Mesenteric fat pad (tissue), 1 donor: ENCODE data around the gene GLDC. TPM values are rescaled to one million over a fixed set of nuclear protein-coding genes. Genes with fewer than 3 reads are reported as not detected.
"Not testable (repeated sequence)": the region's sequence is repeated elsewhere in the genome, so short reads cannot be mapped to it uniquely, and the experiment has no call there.

Source experiments
- DNase-seq: peaks from one replicate; pipeline ENCODE4 v3.0.0-alpha.2; 2020; ENCODE audit warnings: low spot score
- total RNA-seq: library from RNA; stranded (reverse); fragmentation: NEBNext Ultra II Directional; extraction: Animal tissue kit (Norgen Biotek cat#: 25700); gene quantifications from one replicate; pipeline ENCODE4 v1.2.1, GENCODE V29; 2021
- donor health status: DM: yes; HTN: yes; CAD: no.

Gene GLDC
- total RNA-seq, 1 donor from 2014 or later: 0.19 TPM

DNA sequence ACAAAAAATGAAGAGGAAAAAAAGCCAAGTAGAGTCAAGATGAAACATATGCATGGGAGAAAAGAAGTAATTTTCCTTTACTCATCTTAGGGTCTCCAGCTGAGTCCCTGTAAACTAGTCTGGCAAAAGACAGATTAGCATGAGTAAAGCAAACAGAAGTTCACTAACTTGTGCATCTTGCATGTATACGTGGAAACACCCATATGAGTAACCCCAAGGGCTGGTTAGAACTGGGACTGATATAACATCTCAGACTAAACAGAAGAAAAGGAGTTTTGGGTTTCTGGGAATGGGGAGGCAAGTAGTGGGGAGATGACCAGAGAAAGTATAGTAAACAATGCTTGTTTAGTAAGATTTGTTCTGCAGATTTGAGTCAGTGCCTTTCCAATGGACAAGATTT, 20.1 kb upstream of the GLDC start:
- DNase-seq: no peak

DNA sequence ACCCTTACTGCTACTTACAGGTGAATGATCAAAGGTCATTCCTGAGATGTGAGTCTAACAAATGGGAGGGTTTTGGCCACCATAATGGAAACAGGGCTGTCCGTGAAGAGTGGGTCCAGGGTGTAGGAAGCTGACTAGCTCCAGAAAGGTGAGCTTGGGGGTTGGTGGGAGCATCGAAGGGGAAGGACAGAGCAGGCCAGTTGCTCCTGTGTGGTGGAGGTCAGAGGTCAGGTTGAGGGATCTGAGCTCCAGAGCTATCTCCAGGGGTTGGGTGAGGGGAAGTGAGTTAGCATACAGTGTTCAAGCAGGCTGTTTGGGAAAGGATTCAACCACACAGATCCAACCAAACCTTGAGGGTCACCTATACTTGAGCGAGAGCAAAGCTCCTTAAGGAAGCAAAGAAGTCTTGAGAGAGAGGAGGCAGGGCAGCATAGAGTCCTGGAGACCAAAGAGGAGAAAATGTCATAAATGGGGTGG, 18.7 kb upstream of the GLDC start:
- DNase-seq: no peak

DNA sequence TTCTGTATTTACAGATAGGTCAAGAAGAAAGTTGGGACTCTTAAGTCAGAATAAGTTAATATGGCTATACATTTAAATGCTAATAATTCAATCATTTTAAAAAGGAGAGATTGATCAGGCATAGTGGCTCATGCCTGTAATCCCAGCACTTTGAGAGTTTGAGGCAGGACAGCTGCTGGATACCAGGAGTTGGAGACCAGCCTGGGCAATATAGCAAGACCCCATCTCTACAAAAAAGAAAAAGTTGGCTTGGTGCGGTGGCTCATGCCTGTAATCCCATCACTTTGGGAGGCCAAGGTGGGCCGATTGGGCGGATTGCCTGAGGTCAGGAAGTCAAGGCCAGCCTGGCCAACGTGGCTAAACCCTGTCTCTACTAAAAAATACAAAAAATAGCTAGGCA, 15.0 kb upstream of the GLDC start:
- peak; percentile 41 for DNase-seq

DNA sequence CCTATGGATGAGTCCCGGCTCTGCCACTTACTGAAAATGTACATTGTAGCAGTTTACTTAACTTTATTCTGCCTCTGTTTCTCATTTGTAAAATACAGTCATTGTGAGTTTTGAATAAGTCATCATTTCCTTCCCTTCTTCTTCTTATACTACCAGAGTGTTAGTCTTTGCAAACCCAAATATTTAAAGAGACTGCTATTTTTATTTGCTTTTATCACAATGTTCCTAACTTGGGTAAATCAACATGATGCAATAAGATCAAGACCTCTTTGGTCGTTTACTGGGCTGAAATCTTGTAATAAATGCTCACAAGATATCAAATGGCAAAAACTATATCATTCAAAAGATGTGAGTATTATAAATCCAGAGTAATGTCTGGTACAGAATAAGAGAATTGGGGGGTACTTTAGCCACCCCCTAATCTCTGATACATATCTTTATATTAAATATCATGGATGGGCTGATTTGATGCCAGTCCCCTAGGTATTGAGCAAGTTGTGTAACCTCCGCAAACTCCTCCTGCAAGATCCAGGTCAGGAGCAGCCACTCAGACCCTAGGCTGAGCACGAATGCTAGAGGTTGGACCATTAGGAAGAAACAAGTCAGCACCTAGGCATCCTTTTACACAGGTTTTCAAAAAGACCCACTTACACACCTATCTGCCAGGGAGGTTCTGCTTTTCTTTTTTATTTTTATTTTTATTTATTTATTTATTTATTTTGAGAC, 13.3 kb upstream of the GLDC start:
- DNase-seq: no peak

DNA sequence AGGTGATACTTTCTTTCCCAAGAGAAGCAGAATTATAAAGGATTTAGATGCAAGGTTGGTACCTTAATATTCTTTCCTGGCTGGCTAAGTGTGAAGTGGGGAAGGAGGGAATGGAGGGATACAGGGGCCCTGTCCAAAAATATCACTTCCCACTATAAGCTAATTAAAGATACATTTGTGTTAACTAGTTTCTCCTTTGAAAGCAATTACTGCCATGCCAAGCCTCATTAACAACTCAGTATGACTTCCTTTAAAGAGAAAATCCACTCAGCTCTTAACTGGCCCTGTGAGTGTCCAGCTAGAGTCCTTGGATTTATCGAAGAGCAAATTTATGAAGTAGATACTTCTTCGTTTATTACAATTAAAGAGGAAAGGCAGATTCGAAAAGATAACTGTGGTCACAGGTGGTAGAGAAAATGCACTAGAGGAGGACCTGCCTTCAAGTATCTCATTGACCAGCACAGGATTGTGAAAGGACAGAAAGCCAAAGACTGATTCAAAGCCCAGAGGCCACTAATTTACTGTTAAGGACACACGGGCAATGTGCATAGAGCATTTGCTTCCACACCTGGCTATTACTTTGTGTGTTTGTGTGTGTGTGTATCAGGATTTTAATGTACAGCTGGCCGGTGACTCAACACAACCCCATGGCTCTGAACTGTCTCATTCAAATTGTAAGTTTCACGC, 11.2 kb upstream of the GLDC start:
- DNase-seq: no peak

DNA sequence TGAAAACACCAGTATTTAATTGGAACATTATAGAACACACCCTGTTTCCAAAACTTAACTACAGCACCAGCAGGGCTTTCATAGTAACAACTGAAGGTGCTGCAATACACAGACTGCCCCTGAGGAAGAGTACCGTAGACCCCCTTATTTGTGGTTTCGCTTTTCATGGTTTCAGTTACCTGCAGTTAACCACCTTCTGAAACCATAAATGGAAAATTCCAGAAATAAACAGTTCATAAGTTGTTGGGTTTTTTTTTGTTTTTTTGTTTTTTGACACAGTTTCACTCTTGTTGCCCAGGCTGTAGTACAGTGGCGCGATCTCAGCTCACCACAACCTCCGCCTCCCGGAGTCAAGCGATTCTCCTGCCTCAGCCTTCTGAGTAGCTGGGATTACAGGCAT, 9.5 kb upstream of the GLDC start:
- DNase-seq: no peak

DNA sequence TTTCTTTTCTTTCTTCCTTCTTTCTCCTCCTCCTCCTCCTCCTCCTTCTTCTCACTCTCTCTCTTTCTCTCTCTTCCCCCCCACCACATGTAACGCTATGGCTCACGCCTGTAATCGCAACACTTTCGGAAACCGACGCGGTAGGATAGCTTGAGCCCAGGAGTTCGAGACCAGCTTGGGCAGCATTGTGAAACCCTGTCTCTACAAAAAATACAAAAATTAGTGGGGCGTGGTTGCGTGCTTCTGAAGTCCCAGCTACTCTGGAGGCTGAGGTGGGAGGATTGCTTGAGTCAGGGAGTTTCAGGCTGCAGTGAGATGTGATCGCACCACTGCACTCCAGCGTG, 736 bp upstream of the GLDC start:
- no peak for DNase-seq

DNA sequence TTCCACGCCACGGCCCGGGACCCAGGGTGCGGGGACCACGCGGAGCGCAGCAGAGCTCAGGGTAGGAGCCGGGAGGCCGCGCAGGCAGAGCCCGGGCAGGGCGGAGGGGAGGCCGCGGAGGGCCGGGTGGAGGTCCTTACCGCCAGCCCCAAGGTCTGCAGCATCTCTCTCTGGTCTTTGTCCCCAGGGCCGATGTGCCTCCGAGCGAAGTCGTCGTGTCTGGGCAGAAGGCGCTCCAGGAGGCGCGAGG, 499 bp downstream of the GLDC start:
- not testable (repeated sequence) for DNase-seq

DNA sequence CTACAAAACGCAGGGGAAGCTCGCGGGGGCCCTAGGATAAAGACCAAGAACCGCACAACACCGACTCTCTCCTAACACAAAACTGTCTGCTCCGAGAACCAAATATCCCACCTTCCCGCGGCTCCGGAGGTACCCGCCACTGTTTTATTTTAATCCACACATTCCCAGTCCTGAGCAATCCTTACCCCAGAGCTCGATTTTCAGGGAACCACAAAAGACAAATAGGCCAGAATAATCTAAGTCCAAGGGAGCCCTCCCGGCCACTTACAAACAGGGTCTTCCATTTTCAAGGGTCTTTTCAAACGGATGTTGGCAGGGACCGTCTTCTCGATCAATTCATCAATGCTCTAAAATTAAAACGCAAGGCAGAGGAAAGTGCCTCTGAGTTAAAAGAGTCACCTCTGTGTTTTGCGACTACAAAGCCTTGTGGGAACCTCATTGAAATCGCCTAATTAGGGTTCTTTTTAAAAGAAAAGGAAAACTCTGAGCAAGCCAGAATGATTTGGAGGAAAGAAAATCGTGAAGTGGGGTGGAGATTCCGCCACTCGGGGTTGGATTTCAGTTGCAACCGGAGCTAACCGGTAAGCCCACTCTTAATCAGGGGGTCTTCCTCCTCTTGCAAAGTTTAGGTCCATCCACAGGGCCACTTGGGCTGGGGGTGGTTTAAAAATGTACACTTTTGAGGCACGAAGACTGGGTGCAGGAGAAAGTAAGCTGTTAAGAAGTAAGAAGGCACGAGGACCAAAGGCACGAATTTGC, 1.0 kb downstream of the GLDC start:
- DNase-seq: no peak

DNA sequence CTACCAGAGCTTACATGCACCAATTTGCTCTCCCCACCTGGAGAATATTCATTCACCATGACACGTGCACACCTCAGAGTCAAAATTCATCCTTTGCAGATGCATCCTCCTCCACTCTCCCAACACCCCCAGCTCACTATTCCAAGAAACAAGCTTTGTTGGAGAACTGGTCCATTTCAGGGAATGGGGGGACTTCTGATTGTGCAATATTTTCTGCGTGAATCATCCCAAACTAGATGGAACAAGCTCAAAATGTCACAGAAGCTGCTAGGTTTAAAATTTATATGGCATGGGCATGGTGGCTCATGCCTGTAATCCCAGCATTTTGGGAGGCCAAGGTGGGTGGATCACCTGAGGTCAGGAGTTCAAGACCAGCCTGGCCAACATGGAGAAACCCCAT, 3.6 kb downstream of the GLDC start:
- DNase-seq: no peak

DNA sequence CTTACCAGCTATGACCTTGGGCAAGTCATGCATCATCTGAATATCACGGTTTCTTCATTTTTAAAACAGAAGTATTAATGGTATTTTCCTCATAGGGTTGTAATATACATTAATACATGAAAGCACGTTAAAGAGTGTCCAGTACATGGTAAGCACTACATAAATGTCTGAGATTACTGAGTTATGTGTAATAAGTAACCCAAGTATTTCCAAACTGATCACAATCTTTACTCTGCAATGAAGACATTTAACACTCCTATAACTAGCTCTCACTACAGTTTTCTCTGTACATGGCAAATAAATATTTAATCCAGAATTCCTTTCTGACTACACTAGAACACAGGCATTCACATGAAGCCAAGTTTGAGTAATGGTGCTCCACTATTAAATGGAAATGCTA, 4.0 kb downstream of the GLDC start:
- no peak for DNase-seq

DNA sequence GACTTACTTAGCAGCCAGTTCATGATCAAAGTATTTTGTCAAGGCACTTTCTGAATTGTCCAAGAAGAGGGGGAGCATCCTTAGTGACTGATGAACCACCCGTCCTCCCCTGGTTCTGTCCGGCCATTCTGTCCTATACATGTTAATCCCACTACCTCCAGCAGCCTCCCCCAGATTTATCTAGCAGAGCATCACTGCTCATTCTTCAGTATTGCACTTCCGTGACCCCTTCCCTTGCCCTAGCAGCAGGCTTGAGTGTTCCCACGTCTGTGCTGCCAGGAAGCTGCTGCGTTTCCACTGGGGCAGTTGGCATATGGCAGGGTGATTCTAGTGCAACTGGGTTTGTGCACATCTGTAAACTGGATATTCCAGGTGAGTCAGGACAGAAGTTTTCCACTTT, 4.5 kb downstream of the GLDC start:
- peak; percentile 57 for DNase-seq

DNA sequence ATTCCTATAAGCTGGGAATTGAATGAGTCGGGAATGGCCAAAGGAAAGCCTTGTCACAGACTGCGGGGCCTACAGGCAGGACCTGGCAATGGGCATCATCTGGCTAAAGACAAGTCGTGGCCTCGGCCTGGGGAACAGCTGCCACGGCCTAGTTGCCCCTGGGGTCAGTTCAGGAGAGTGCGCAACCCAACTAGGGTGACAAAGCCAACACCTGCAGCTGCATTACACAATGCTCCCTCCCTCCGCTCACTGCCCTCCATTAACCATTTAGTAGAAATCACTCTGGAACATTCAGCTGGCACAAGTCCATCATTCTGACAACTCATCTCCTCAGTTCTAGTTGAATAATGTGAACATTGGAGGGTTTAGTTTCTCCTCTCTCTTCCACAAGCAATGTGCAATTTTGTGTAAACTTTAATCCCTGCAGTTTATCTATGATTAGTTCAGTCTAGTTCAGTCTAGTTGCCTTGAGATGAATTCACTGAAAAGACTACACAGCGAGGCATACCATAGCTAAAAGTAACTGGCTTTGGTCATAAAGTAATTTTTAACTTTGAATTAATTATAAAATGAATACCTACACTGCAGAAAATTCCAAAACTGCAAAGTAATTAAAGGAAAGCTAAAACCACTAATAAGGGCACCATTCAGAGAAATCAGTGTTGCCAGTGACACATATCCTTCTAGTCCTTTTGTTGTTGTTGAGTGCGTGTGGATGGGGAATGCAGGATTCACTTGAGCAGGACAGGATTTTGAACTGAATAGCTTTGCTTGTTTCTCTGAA, 5.1 kb downstream of the GLDC start:
- DNase-seq: no peak

DNA sequence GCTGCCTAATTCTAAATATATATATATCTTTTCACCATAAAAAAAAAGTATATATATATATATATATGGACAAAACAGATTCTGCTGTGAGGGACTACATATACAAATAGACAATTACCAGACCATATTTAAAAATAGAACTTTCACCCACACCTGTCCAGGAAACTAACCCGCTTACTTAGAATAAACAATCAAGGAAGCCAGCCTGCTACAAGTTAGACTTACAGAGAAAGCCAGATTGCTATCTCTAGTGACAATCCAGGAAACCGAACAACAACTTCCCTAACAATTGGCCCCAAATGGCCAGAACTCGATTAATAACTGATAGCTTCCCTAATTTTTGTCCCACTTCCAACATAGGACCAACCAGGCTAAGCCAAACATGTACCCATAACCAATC, 5.9 kb downstream of the GLDC start:
- no peak for DNase-seq

DNA sequence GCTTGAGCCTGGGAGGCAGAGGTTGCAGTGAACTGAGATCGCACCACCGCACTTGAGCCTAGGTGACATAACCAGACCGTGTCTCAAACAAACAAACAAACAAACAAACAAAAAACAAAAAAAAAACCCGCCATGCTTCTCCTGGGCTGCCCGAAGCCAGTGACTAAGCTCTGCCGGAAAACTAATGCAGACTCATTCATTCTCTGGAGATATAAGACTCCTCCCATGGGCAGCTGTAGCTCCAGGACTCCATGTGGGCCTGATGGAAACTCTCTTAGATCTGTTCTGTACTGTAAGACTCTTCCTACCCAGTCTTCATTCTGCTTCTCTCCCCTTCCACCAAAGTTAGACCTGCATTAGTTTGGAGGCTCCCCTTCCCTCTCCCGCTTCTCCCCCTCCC, 11.1 kb downstream of the GLDC start:
- DNase-seq: no peak

DNA sequence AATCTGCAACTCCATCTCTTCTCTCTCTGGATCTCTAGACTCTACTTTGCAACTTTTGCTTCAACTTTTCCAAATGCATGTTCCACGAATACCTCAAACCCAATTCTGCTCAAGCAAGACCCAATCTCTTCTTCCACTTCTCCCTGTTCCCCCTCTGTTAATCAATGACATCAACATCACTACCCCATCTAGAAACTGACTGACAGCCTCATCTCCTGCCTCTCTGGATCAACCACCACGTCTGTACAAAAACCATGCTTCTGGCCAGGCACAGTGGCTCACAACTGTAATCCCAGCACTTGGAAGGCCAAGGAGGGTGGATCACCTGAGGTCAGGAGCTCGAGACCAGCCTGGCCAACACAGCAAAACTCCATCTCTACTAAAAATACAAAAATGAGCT, 12.2 kb downstream of the GLDC start:
- DNase-seq: no peak

DNA sequence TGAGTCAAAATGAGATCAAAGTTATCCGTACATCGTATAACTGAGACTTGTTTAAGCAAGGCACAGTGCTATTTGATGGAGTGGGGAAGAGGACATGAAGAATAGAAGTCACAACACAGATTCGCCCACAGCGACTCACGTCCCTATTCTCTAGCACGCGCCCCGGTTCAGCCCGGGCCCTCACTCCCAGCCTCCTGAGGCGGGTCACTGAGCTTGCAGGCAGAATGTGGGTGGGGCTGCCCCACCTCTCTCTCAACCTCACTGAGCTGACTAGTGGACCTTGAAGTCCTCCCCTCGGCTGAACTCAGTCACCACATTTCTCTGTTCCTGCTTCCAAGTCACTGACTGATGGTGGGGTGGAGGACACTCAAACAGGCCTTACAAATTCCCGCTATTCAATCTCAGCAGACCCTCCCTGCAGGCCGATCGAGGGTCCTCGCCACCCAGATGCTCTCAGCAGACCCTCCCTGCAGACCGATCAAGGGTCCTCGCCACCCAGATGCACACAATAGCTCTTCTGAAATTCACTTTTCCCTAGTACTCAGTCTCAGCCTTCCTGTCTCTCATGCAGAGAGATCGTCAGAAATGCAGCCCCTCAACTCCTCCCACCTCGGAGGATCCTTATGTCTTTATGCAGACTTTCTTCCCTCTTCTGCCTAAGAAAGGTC, 12.9 kb downstream of the GLDC start:
- DNase-seq: no peak

DNA sequence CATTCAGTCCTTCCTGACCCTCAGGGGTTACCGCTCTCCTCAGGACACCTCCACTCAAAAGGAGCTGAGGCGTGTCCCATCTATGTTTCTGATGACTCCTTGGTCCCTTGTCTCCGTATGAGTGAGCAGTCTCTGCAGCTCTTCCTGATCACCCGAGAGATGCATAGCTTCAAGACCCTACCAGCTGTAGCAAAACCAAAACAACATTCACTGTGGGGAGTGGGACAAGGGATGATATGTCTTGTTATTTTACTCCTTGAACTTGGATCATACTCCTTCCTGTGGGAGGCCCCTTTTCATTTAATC, 14.4 kb downstream of the GLDC start:
- DNase-seq: no peak

DNA sequence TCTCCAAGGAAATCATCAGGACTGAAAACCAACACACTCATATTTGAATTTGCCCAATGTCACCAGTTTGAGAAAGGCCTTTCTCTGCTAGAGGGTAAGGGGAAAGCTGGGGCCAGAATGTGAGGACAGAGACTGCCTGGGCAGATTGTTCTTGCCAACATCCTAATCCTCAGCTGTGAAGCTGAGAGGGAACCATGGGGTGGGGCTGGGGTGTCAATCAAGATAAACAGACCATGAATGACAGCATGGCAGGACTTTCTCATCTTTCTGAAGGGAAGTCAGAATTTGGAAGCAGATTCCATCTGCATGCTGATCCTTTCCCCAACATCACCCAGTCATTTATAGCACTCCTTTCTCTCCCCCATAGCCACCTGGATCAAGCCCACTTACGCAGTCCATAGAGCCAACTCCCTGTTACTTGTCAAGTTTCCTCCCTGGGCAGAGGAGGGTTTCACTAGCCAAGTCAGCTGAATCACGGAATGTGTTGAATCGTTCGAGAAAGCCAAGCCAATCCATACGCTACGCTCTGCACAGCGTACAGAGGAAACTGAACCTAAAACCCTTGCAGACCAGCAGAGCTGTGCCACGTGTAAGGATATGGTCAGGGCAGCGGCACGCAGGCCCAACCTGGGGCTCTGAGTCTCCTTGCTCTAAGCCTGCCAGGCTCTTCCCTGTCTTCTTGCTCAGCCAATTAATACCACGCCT, 14.9 kb downstream of the GLDC start:
- DNase-seq: no peak

DNA sequence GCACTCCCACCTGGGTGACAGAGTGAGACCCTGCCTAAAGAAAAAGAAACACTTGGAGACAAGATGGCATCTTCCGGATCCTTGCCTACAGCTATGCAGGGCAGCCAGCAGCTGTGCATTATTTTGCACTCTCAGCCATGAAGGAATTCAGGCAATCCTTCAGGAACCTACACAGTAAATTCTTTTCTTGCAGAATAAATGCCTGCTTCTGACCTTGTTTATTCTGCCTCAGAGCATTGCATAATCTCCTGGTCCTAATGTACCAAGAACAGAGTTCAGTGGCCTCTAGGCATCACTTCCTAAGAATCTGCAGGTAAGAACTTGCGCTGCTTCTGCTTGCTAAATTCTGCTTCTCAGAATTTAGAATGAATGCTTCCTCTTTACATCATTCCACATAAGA, 16.8 kb downstream of the GLDC start:
- no peak for DNase-seq

DNA sequence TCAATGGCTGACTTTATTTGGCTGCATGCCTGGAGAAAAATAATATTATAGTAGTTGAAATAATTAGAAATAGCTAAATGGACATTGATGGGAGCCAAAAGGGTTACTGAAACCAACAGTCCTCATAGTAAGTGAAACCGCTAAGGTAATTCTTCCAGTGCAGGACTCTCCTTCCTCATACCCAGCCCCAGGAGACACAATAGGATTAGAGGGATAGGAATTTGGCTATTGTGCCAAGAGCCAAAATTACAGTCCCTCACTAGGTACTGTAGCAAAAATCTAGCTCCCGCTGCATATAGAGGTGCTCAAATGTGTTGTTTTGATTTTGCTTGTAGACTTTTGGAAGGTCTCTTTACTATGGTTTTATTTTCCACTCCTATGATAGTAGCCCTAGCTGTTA, 20.2 kb downstream of the GLDC start:
- DNase-seq: no peak
